H1 (cell line): ENCODE measurements around the gene KIF2C. TPM values are rescaled to one million over a fixed set of nuclear protein-coding genes. Genes with fewer than 3 reads are reported as not detected.

Source experiments
- PHF8 ChIP-seq: fragments of 200-600 bp; sonication (generic); conservative IDR thresholded peaks from 2 replicates; pipeline ENCODE4 v1.7.1; 2012; ENCODE audit warnings: low read depth, mild to moderate bottlenecking, inconsistent platforms, low read length, moderate library complexity
- polyA plus RNA-seq, 7 experiments: library from polyadenylated mRNA; depleted of rRNA in 3 of 7; stranded (reverse) in 5 of 7; unstranded in 2 of 7; fragments of >200 nt in 5 of 7; fragments of 200-250 nt in 2 of 7; gene quantifications; 1 replicate in 5 of 7; 2 replicates in 1 of 7; 4 replicates in 1 of 7; pipeline versions ENCODE4 v1.2.1 to v1.2.3, GENCODE V29; 2011 to 2013; ENCODE audit warnings: missing spikeins in 2 of 7, mixed read lengths in 2 of 7
- total RNA-seq: library from RNA; stranded (reverse); fragmentation: NEBNext Ultra II Directional; extraction: Animal tissue kit (Norgen Biotek cat#: 25700); gene quantifications from 2 replicates; pipeline ENCODE4 v1.2.1, GENCODE V29; 2021

KIF2C gene
- total and polyA plus RNA-seq, 2 of the 8 experiments (the other 6 are each of a cell fraction or from before 2014, with no cell fraction given): 41.8 to 68.1 TPM

- no peak for TF ChIP-seq PHF8
- TF ChIP-seq, all 59 proteins: peak for 0
These were observed 34.2 kb upstream of the KIF2C start (continued) for GRCh38 chr1:44705470-44705869.
